Hair follicle dermal papilla cell (primary cell): Measurements from ENCODE around the gene EVX1. TPM values are rescaled to one million over a fixed set of nuclear protein-coding genes. Genes with fewer than 3 reads are reported as not detected.

ENCODE experiments used
- total RNA-seq: library from RNA; depleted of rRNA; stranded (reverse); fragments of >200 nt; gene quantifications from 2 replicates; pipeline ENCODE4 v1.2.3, GENCODE V29; 2012

The EVX1 gene
- total RNA-seq, result not detected in 2 replicates

DNA sequence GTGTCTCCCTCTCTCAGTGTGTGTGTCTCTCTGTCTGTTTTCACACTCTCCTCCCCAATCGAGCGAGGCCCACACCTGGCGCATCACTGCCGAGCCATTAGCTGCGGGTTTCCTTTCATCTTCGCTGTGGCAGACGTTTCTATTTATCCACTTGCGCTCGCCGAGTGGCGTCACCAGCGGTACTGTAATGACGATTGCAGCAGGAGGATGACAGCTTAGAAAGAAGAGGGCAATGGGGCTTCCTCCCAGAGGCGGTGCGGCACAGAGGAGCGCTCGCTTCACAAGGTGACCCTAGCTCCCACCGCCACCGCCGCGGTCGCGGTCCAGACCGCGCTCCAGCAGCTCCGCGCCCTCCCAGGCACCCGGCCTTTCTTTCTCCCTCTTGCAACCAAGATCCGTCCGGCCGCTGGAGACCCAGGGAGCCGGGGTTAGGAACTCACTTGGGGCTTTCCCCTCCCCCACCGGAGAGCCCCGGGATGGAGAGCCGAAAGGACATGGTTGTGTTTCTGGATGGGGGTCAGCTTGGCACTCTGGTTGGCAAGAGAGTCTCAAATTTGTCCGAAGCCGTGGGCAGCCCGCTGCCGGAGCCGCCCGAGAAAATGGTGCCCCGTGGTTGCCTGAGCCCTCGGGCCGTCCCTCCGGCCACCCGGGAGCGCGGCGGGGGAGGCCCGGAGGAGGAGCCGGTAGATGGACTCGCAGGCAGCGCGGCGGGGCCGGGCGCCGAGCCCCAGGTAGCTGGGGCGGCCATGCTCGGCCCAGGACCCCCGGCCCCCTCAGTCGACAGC, at the start of gene EVX1:
Gene EVX1 (plus strand): TSS at position 248 of the 785 bp plus-strand sequence. CDS start 229 bp downstream, at position 477.

DNA sequence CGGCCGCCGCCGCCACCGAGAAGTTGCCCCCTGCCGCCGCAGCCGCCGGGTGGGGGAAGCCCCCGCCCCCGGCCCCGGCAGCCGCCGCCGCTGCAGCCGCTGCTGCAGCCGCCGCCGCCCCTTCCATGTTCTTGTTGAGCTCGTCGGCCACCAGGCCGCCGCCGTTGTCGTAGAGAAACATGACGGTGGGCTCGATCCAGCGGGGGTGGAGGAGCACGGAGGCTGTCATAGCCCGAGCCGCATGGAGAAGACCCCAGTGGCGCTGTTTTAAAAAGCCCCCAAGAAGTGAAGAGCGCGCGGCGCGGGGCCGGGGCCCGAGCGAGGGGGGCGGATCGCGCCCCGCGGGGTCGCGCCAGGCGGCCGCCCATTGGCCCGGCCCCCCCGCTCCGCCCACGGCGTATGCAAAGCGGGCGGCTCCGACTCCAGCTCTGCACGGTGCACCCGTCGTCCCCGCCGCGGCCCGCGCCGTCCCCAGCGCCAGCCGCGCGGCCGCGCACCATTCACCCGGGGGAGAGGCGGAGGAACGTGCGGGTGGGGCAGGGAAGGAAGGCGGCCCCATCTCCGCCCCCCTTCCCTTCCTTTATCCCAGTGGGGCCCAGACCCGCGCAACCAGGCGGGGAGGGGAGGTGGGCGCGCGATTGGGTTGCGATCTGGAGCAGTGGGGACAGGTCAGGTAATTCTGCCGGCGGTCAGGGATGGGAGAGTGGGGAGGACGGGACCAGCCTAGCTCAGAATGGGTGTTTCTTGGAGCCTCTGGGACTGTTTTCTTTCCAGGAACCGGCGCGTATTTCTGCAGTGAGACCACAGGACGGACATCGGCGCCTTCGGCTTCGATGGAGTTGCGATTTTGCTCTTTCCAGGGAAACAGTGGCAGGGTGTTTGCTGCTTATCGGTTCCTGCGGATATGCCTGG, 42.5 kb upstream of the EVX1 start, which contains the start of gene HOXA13:
Gene HOXA13 (minus strand): TSS at position 243 of the 912 bp plus-strand sequence. CDS start 14 bp downstream, at position 229.

Other genes with a start within 250 kb of the EVX1 start
- gene HOXA1, start 146.8 kb upstream of the EVX1 start, total RNA-seq, result under 0.01 TPM in 1 of 2 replicates, not detected in the other
- gene HOXA2, start 140.1 kb upstream of the EVX1 start, total RNA-seq, result 0.12 and 0.32 TPM in 2 replicates
- not detected in 2 replicates for gene HOXA4, start 112.0 kb upstream of the EVX1 start, total RNA-seq
- gene HOXA5, start 99.1 kb upstream of the EVX1 start, total RNA-seq, result not detected in 2 replicates
- not detected in 2 replicates for gene HOXA6, start 95.0 kb upstream of the EVX1 start, total RNA-seq
- not detected in 2 replicates for gene HOXA3, start 90.2 kb upstream of the EVX1 start, total RNA-seq
- not detected in 2 replicates for gene HOXA7, start 86.1 kb upstream of the EVX1 start, total RNA-seq
- 0.36 TPM in 1 of 2 replicates, not detected in the other for gene HOXA9, start 77.3 kb upstream of the EVX1 start, total RNA-seq
- gene HOXA10, start 68.5 kb upstream of the EVX1 start, total RNA-seq, result not detected in 2 replicates
- gene HOXA11, start 57.6 kb upstream of the EVX1 start, total RNA-seq, result not detected in 2 replicates
- gene HOXA13, start 42.7 kb upstream of the EVX1 start, total RNA-seq, result not detected in 2 replicates